ENCODE measurements around the gene BPIFB4.

BPIFB4 gene

GRCh38 chr20:33061658-33062028 lies 17.8 kb upstream of the BPIFB4 start:
- Histone ChIP-seq H3K27me3 (ENCODE audit: control insufficient read depth, insufficient read depth, low read length) (no peaks in the 10 kb centered on the region), H3K4me3 (ENCODE audit: low read depth, low read length) (no peak overlapping the region), H3K9ac (ENCODE audit: low read length) (no peak overlapping the region), H3K4me1 (ENCODE audit: control insufficient read depth, insufficient read depth, low read length) (no peaks in the 10 kb centered on the region), H3K9me3 (ENCODE audit: control insufficient read depth, insufficient read depth, low read depth, low read length) (no peaks in the 10 kb centered on the region), H3K36me3 (ENCODE audit: control insufficient read depth, insufficient read depth, low read length) (no peaks in the 10 kb centered on the region), H3K27ac (ENCODE audit: low read depth, low read length) (no peak overlapping the region)

- Histone ChIP-seq H3K9me3 (ENCODE audit: control insufficient read depth, insufficient read depth, low read depth, low read length) (no peaks in the 10 kb centered on the region), H3K36me3 (ENCODE audit: control insufficient read depth, insufficient read depth, low read length) (no peaks in the 10 kb centered on the region), H3K9ac (ENCODE audit: low read length) (no peak overlapping the region), H3K4me3 (ENCODE audit: low read depth, low read length) (no peak overlapping the region), H3K4me1 (ENCODE audit: control insufficient read depth, insufficient read depth, low read length) (no peaks in the 10 kb centered on the region), H3K27ac (ENCODE audit: low read depth, low read length) (no peak overlapping the region), H3K27me3 (ENCODE audit: control insufficient read depth, insufficient read depth, low read length) (no peaks in the 10 kb centered on the region)
Measured at GRCh38 chr20:33062105-33062824, 17.2 kb upstream of the BPIFB4 start.

- Histone ChIP-seq H3K27me3 (ENCODE audit: control insufficient read depth, insufficient read depth, low read length) (no peaks in the 10 kb centered on the region), H3K27ac (ENCODE audit: low read depth, low read length) (no peak overlapping the region)
Measured at GRCh38 chr20:33062825-33063149, 16.7 kb upstream of the BPIFB4 start.

DNA sequence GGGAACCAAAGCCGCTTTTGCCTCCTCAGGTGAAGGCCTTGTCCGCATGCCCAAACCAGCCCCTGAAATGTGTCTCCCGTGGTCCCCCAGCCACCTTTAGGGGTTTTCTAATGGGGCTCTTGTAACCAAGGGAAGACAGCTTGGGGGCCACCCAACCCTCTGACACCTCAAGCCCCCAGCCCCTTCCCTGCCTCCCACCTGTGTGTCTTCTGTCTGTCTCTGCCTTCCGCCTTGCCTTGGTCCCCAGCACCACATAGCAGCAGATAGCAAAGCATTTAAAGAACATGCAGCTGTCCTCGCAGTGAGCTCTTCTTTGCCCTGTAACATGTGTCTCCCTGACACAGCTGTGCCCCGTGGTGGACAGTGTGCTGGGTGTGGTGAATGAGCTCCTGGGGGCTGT lies 16.2 kb upstream of the BPIFB4 start:
- no peaks in the 10 kb centered on the region for H3K4me1 ChIP-seq (ENCODE audit: control insufficient read depth, insufficient read depth, low read length)
- no peaks in the 10 kb centered on the region for H3K9me3 ChIP-seq (ENCODE audit: control insufficient read depth, insufficient read depth, low read depth, low read length)
- no peak overlapping the region for H3K9ac ChIP-seq (ENCODE audit: low read length)
- no peaks in the 10 kb centered on the region for H3K36me3 ChIP-seq (ENCODE audit: control insufficient read depth, insufficient read depth, low read length)
- no peak overlapping the region for H3K27ac ChIP-seq (ENCODE audit: low read depth, low read length)
- H3K4me3 ChIP-seq (ENCODE audit: low read depth, low read length), result no peak overlapping the region
- no peaks in the 10 kb centered on the region for H3K27me3 ChIP-seq (ENCODE audit: control insufficient read depth, insufficient read depth, low read length)

More at GRCh38 chr20:33062825-33063149, 16.7 kb upstream of the BPIFB4 start:
- Histone ChIP-seq H3K9ac (ENCODE audit: low read length) (no peak overlapping the region), H3K36me3 (ENCODE audit: control insufficient read depth, insufficient read depth, low read length) (no peaks in the 10 kb centered on the region), H3K4me1 (ENCODE audit: control insufficient read depth, insufficient read depth, low read length) (no peaks in the 10 kb centered on the region), H3K9me3 (ENCODE audit: control insufficient read depth, insufficient read depth, low read depth, low read length) (no peaks in the 10 kb centered on the region), H3K4me3 (ENCODE audit: low read depth, low read length) (no peak overlapping the region)

DNA sequence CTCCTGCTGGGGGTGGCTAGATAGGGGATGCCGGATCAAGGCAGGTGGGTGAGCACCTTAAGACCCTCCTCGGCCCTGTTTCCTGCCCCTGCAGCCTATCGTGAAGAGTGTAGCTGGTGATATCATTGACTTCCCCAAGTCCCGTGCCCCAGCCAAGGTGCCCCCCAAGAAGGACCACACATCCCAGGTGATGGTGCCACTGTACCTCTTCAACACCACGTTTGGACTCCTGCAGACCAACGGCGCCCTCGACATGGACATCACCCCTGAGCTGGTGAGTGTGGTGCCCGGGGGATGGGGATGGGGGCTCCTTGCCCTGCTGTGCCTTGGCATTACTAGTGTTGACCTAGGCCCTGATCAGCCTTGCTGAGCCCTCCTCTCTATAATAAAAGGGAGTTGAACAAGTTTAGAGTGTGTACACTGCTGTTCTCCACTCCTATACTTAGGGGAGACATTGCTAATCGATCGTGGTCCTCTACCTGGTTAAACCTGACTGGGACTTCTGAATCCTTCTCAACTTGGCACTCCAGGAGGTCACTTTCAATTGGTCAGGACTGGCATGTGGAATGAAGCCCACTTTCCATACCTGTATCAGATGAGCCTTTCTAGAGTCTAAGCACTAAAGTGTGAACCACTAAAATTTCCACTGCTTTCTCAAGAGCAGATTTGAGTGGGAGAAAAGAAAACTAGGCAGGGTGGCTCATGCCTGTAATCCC lies 14.7 kb upstream of the BPIFB4 start:
- H3K9me3 ChIP-seq (ENCODE audit: control insufficient read depth, insufficient read depth, low read depth, low read length), result no peaks in the 10 kb centered on the region
- H3K4me1 ChIP-seq (ENCODE audit: control insufficient read depth, insufficient read depth, low read length), result no peaks in the 10 kb centered on the region
- no peak overlapping the region for H3K9ac ChIP-seq (ENCODE audit: low read length)
- no peak overlapping the region for H3K27ac ChIP-seq (ENCODE audit: low read depth, low read length)
- H3K36me3 ChIP-seq (ENCODE audit: control insufficient read depth, insufficient read depth, low read length), result no peaks in the 10 kb centered on the region
- H3K4me3 ChIP-seq (ENCODE audit: low read depth, low read length), result no peak overlapping the region
- no peaks in the 10 kb centered on the region for H3K27me3 ChIP-seq (ENCODE audit: control insufficient read depth, insufficient read depth, low read length)

GRCh38 chr20:33065785-33066184 lies 13.7 kb upstream of the BPIFB4 start:
- Histone ChIP-seq H3K36me3 (ENCODE audit: control insufficient read depth, insufficient read depth, low read length) (no peaks in the 10 kb centered on the region), H3K27me3 (ENCODE audit: control insufficient read depth, insufficient read depth, low read length) (no peaks in the 10 kb centered on the region), H3K4me3 (ENCODE audit: low read depth, low read length) (no peak overlapping the region), H3K4me1 (ENCODE audit: control insufficient read depth, insufficient read depth, low read length) (no peaks in the 10 kb centered on the region), H3K9ac (ENCODE audit: low read length) (no peak overlapping the region), H3K9me3 (ENCODE audit: control insufficient read depth, insufficient read depth, low read depth, low read length) (no peaks in the 10 kb centered on the region), H3K27ac (ENCODE audit: low read depth, low read length) (no peak overlapping the region)

DNA sequence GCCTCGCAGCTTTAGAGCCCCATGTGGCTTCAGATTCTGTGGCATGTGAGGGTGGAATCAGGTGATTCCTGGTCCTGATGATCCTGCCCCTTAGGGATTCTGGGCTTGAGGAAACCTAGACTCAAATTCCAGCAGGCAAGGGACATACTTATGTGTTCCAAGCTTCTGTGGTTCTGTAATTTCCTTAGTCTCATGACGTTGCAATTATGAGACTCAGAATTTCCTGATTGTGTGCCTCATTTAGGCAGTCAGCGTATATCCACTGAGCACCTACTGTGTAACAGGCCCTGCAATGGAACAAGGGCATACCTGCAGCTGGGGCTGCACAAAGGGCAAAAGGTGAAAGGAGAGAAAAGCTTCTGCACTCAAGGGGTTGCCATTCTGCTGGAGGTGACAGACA lies 11.6 kb upstream of the BPIFB4 start:
- Histone ChIP-seq H3K9ac (ENCODE audit: low read length) (no peak overlapping the region), H3K4me3 (ENCODE audit: low read depth, low read length) (no peak overlapping the region), H3K4me1 (ENCODE audit: control insufficient read depth, insufficient read depth, low read length) (no peaks in the 10 kb centered on the region), H3K36me3 (ENCODE audit: control insufficient read depth, insufficient read depth, low read length) (no peaks in the 10 kb centered on the region), H3K27me3 (ENCODE audit: control insufficient read depth, insufficient read depth, low read length) (no peaks in the 10 kb centered on the region), H3K27ac (ENCODE audit: low read depth, low read length) (no peak overlapping the region), H3K9me3 (ENCODE audit: control insufficient read depth, insufficient read depth, low read depth, low read length) (no peaks in the 10 kb centered on the region)

GRCh38 chr20:33068251-33068939 lies 11.0 kb upstream of the BPIFB4 start:
- no peaks in the 10 kb centered on the region for H3K27me3 ChIP-seq (ENCODE audit: control insufficient read depth, insufficient read depth, low read length)
- H3K9me3 ChIP-seq (ENCODE audit: control insufficient read depth, insufficient read depth, low read depth, low read length), result no peaks in the 10 kb centered on the region
- H3K4me3 ChIP-seq (ENCODE audit: low read depth, low read length), result no peak overlapping the region
- H3K4me1 ChIP-seq (ENCODE audit: control insufficient read depth, insufficient read depth, low read length), result no peaks in the 10 kb centered on the region
- no peaks in the 10 kb centered on the region for H3K36me3 ChIP-seq (ENCODE audit: control insufficient read depth, insufficient read depth, low read length)
- H3K9ac ChIP-seq (ENCODE audit: low read length), result no peak overlapping the region
- no peak overlapping the region for H3K27ac ChIP-seq (ENCODE audit: low read depth, low read length)

DNA sequence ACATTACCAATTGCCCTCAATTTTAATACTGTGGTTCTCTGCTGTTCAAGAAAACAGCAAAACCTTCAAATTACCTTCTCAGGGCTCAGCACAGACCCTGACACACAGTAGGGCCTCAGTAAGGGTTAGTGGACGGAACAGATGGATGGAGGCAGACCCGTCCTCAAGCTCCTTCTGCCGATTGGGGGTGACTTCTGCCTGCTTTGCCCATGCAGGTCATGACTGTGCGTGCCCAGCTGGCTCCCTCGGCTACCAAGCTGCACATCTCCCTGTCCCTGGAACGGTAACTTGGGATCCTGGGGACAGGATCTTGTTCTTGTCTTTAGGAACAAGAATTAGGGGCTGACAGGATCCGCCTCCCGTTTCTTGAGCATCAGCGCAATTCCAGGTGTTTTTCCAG lies 9.8 kb upstream of the BPIFB4 start:
- H3K27me3 ChIP-seq (ENCODE audit: control insufficient read depth, insufficient read depth, low read length), result no peaks in the 10 kb centered on the region
- no peak overlapping the region for H3K9ac ChIP-seq (ENCODE audit: low read length)
- H3K27ac ChIP-seq (ENCODE audit: low read depth, low read length), result no peak overlapping the region
- H3K36me3 ChIP-seq (ENCODE audit: control insufficient read depth, insufficient read depth, low read length), result no peaks in the 10 kb centered on the region
- H3K9me3 ChIP-seq (ENCODE audit: control insufficient read depth, insufficient read depth, low read depth, low read length), result no peaks in the 10 kb centered on the region
- no peaks in the 10 kb centered on the region for H3K4me1 ChIP-seq (ENCODE audit: control insufficient read depth, insufficient read depth, low read length)
- no peak overlapping the region for H3K4me3 ChIP-seq (ENCODE audit: low read depth, low read length)

GRCh38 chr20:33070111-33071053 lies 9.1 kb upstream of the BPIFB4 start:
- Histone ChIP-seq H3K4me1 (ENCODE audit: control insufficient read depth, insufficient read depth, low read length) (no peaks in the 10 kb centered on the region), H3K9ac (ENCODE audit: low read length) (no peak overlapping the region), H3K9me3 (ENCODE audit: control insufficient read depth, insufficient read depth, low read depth, low read length) (no peaks in the 10 kb centered on the region), H3K36me3 (ENCODE audit: control insufficient read depth, insufficient read depth, low read length) (no peaks in the 10 kb centered on the region), H3K27me3 (ENCODE audit: control insufficient read depth, insufficient read depth, low read length) (no peaks in the 10 kb centered on the region), H3K4me3 (ENCODE audit: low read depth, low read length) (no peak overlapping the region), H3K27ac (ENCODE audit: low read depth, low read length) (no peak overlapping the region)
